Pancreas (tissue), 10 donors: ENCODE data around the gene ARHGAP22. TPM values are rescaled to one million over a fixed set of nuclear protein-coding genes. Genes with fewer than 3 reads are reported as not detected.
A peak's percentile ranks its signal among the peaks of the same experiment; 100 is the strongest.

Source experiments
- ATAC-seq, 4 donors: fragments of 200-7000 bp; cut with Tn5 transposase; one replicate each; pipeline versions ENCODE4 v1.8.0 to v1.9.1; 2020; ENCODE audit warnings: mild to moderate bottlenecking in 4 of 4, moderate library complexity in 4 of 4
- DNase-seq, 6 donors: peaks; one replicate each; pipeline ENCODE4 v3.0.0-alpha.2; 2020
- FAIRE-seq: peaks from 2 replicates; lab custom pipeline; 2012; peaks lifted over from hg19 to GRCh38; lab: Jason Lieb, UNC
- H3K27ac ChIP-seq, 4 donors: fragments of 200-600 bp; sonication (generic); 1 replicate in 3 of 4; 2 replicates in 1 of 4; pipeline versions ENCODE4 v1.5.0 to v1.8.0; 2020
- H3K27me3 ChIP-seq, 4 donors: fragments of 200-600 bp; one replicate each; pipeline ENCODE4 v1.8.0; 2021
- H3K36me3 ChIP-seq, 3 donors: fragments of 200-600 bp; sonication (generic) in 1 of 3; one replicate each; pipeline versions ENCODE4 v1.5.0 to v1.8.0; 2020 to 2021
- H3K4me1 ChIP-seq, 3 donors: fragments of 200-600 bp; one replicate each; pipeline ENCODE4 v1.8.0; 2021
- H3K4me3 ChIP-seq, 4 donors: fragments of 200-600 bp; sonication (generic) in 2 of 4; one replicate each; pipeline versions ENCODE4 v1.5.0 to v1.8.0; 2020 to 2021
- H3K9me3 ChIP-seq, 4 donors: fragments of 200-600 bp; one replicate each; pipeline ENCODE4 v1.8.0; 2021
- CTCF ChIP-seq, 4 donors: fragments of 200-600 bp; sonication (generic) in 3 of 4; IDR thresholded peaks; one replicate each; pipeline versions ENCODE4 v1.5.0 to v1.8.0; 2021; ENCODE audit warnings: antibody characterized with exemption in 4 of 4
- WGBS, 2 donors: extraction: QIAGEN DNeasy Blood & Tissue Kit; methylation state at CpG; one replicate each; pipeline ENCODE4 v1.1.7; 2013; 5-methylcytosine and 5-hydroxymethylcytosine counted together
- intact Hi-C, 3 donors: fragments of 100-400 bp; cut with DNase I; formaldehyde crosslinking; loops; one replicate each; pipeline versions ENCODE4 v1.11.1 to v1.14.2; 2022
- polyA plus RNA-seq, 2 donors: library from polyadenylated mRNA; stranded (reverse); fragments of 200-250 nt; gene quantifications; one replicate each; pipeline ENCODE4 v1.2.3, GENCODE V29; 2013
- total RNA-seq, 6 donors: library from RNA; stranded (reverse); fragmentation: NEBNext Ultra II Directional in 4 of 6; extraction: Animal tissue kit (Norgen Biotek cat#: 25700) in 4 of 6; gene quantifications; one replicate each; pipeline versions ENCODE4 v1.2.1 to v1.2.4, GENCODE V29; 2021 to 2023
- donor health status: healthy with polysubstance abuse.
- donor health status: DM: no; HTN: no; CAD: no; lungs with moderate emphysema.
- donor health status: DM: no; HTN: no; CAD: no.
- donor health status: control.
- donor health status: control.
- donor health status: Bipolar disorder and iron deficiency.
- donor health status: DM: yes; HTN: yes; CAD: no.
- donor health status: DM: no; HTN: no; CAD: no.
- donor health status: DM: no; HTN: no; CAD: no.
- donor health status: DM: yes; HTN: yes; CAD: no.

The ARHGAP22 gene
- total and polyA plus RNA-seq, 8 donors = 1.1 to 6.0 (median 1.9) TPM

DNA sequence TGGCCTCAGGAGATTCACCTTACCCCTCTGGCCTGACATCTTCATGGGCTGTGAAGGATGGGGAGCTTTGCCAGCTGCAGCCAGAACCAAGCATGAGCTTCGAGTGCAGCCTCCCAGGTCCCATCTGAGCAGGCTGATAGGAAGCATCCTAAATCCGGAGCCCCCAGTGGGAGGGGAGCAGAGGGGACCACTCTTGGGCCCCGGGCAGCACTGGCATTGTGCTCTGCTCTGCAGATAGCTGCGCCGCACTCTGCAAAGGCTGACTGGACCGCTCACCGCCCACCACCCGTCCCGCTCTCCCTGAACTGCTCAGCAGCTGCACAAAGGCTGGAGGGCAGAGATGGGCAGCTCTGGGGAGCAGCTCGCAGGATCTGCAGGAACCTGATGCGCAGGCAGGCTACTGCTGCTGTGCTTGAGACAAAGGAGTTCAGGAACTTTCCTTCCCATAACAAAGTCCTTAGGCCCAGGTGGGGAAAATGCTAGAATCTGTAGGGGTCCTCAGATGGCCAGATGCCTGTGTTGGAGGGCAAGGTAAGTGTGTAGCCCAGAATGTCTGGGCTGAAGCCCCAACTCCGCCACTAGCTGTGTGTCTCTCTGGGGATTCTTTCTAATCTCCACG lies 51.8 kb downstream of the ARHGAP22 start:
- Histone ChIP-seq H3K36me3 (no peaks in the 10 kb centered on the region), H3K4me1 (no peaks in the 10 kb centered on the region), H3K9me3 (no peaks in the 10 kb centered on the region), H3K27ac (no peak overlapping the region), H3K27me3 (no peaks in the 10 kb centered on the region), H3K4me3 (no peak overlapping the region)
- FAIRE-seq = no peak
- no peak for ATAC-seq
- no peak for TF ChIP-seq CTCF (IDR thresholded peaks at IDR 0.05)
- intact Hi-C loops = loop anchor here in 2 of 3 donors (5.0 to 10.0 kb wide), 2 partner anchors 102 to 104 kb away; no protein-coding TSS in a partner anchor
- 81 to 82% methylated on average over 13 of the region's 13 CpGs for WGBS, 2 donors
- DNase-seq = no peak

GRCh38 chr10:48551861-48552591 lies 52.8 kb downstream of the ARHGAP22 start:
- no peak overlapping the region for H3K27ac ChIP-seq
- H3K4me3 ChIP-seq = no peak overlapping the region
- FAIRE-seq = no peak
- no peak for DNase-seq
- no peaks in the 10 kb centered on the region for H3K27me3 ChIP-seq
- H3K9me3 ChIP-seq = no peaks in the 10 kb centered on the region
- TF ChIP-seq CTCF (IDR thresholded peaks at IDR 0.05) = peak in 3 of 4 donors; percentile 30 to 58 (median 51)
- peak in 3 of 4 donors; percentile 68 to 83 (median 80) for ATAC-seq
- intact Hi-C loops = loop anchor here in 2 of 3 donors (5.0 to 10.0 kb wide), 2 partner anchors 103 to 105 kb away; no protein-coding TSS in a partner anchor
- H3K36me3 ChIP-seq = no peaks in the 10 kb centered on the region
- WGBS, 2 donors = 44 to 56% methylated on average over 7 of the region's 7 CpGs
- H3K4me1 ChIP-seq = no peaks in the 10 kb centered on the region

DNA sequence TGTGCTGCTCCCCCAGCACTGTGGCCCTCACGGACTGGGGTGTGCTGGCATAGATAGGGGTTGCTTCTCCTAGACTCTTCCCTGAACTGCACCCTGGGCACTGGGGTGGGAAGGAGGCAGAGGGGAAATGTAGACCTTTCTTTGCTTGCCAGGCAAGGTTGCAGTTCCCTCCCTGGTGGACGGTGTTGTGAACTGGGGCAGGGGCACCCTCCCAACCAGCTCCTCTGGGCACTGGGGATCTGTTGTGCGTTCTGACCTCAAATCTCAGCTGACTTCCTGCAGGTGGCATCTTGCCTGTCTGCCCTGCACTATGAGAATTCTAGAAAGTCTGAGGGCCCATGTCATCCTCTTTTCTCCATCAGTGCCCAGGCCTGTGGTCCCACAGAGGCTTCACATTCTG lies 53.9 kb downstream of the ARHGAP22 start:
- TF ChIP-seq CTCF (IDR thresholded peaks at IDR 0.05) = no peak
- Histone ChIP-seq H3K9me3 (no peaks in the 10 kb centered on the region), H3K27ac (no peak overlapping the region), H3K36me3 (no peaks in the 10 kb centered on the region), H3K4me1 (no peaks in the 10 kb centered on the region), H3K27me3 (no peaks in the 10 kb centered on the region), H3K4me3 (no peak overlapping the region)
- intact Hi-C loops = loop anchor here in 2 of 3 donors (5.0 to 10.0 kb wide), 2 partner anchors 104 to 106 kb away; no protein-coding TSS in a partner anchor
- DNase-seq = no peak
- no peak for ATAC-seq
- FAIRE-seq = no peak
- 67 to 76% methylated on average over 3 of the region's 3 CpGs for WGBS, 2 donors

DNA sequence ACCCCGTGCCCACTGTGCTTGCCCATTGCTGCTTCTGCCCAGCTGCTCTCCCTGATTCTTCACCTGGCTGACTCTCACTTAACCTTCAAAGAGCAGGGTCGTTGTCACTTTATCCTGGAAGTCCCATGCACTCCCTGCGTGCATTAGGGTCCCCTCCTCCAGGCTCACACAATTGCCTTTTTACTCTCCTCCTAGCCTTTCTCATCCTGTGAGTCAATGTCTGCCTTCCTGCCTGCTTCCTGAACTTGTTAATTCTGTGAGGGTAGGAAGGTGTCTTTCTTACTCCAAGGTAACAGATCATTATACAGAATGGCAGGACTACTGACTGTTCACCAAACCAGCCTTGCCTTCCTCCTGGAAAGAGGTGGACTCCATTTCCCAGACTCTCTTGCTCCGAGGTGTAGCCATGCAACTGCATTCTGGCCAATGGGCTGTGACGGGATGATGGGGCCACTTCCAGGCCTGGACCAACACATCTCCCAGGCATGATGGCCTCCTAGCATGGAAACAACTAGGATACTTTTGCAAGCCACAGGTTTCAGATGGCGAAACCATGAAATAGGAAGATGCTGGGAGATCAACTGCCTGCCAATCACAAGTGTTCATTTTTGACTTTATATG lies 54.7 kb downstream of the ARHGAP22 start:
- FAIRE-seq (no peak), ATAC-seq (no peak), DNase-seq (no peak)
- no peaks in the 10 kb centered on the region for H3K27me3 ChIP-seq
- H3K9me3 ChIP-seq = no peaks in the 10 kb centered on the region
- H3K4me1 ChIP-seq = no peaks in the 10 kb centered on the region
- H3K36me3 ChIP-seq = no peaks in the 10 kb centered on the region
- 77 to 92% methylated on average over 6 of the region's 6 CpGs for WGBS, 2 donors
- H3K4me3 ChIP-seq = no peak overlapping the region
- H3K27ac ChIP-seq = no peak overlapping the region
- no peak for TF ChIP-seq CTCF (IDR thresholded peaks at IDR 0.05)
- intact Hi-C loops = loop anchor here in 2 of 3 donors (5.0 to 10.0 kb wide), 2 partner anchors 105 to 107 kb away; no protein-coding TSS in a partner anchor
